Astrocyte (in vitro differentiated cells and primary cell): Measurements from ENCODE around the gene HMGN1. TPM values are rescaled to one million over a fixed set of nuclear protein-coding genes. Genes with fewer than 3 reads are reported as not detected.
"Not testable (repeated sequence)": the region's sequence is repeated elsewhere in the genome, so short reads cannot be mapped to it uniquely, and the experiment has no call there.

Experiments used
- DNase-seq: peaks from one replicate; pipeline ENCODE4 v3.0.0-alpha.2; 2010; ENCODE audit warnings: low read depth
- FAIRE-seq: peaks from 2 replicates; lab custom pipeline; 2011; peaks lifted over from hg19 to GRCh38; lab: Jason Lieb, UNC
- H2AFZ ChIP-seq: 2 replicates; pipeline ENCODE4 v1.6.0; 2012; ENCODE audit warnings: low read depth, low read length, inconsistent platforms
- H3K27ac ChIP-seq: 2 replicates; pipeline ENCODE4 v1.5.1; 2011; ENCODE audit warnings: low read depth, low read length, inconsistent platforms
- H3K27me3 ChIP-seq: 2 replicates; pipeline ENCODE4 v1.6.0; 2011; ENCODE audit warnings: low read length, inconsistent platforms; ENCODE audit not compliant: insufficient read depth
- H3K36me3 ChIP-seq: 2 replicates; pipeline ENCODE4 v1.5.1; 2011; ENCODE audit warnings: low read length, inconsistent platforms; ENCODE audit not compliant: insufficient read depth
- H3K4me1 ChIP-seq: 2 replicates; pipeline ENCODE4 v1.5.1; 2011; ENCODE audit warnings: low read length, inconsistent platforms; ENCODE audit not compliant: insufficient read depth
- H3K4me2 ChIP-seq: 2 replicates; pipeline ENCODE4 v1.6.0; 2012; ENCODE audit warnings: low read length, inconsistent platforms
- H3K4me3 ChIP-seq: 2 replicates; pipeline ENCODE4 v1.5.1; 2011; ENCODE audit warnings: low read depth, mild to moderate bottlenecking, low read length, inconsistent platforms; ENCODE audit not compliant: insufficient read depth
- H3K79me2 ChIP-seq: 2 replicates; pipeline ENCODE4 v1.6.0; 2012; ENCODE audit warnings: mild to moderate bottlenecking, low read length, inconsistent platforms; ENCODE audit not compliant: insufficient read depth
- H3K9ac ChIP-seq: 2 replicates; pipeline ENCODE4 v1.6.0; 2012; ENCODE audit warnings: mild to moderate bottlenecking, low read length, inconsistent platforms
- H3K9me3 ChIP-seq: 2 replicates; pipeline ENCODE4 v1.5.1; 2012; ENCODE audit warnings: low read depth, mild to moderate bottlenecking, low read length, inconsistent platforms; ENCODE audit not compliant: insufficient read depth
- H4K20me1 ChIP-seq: 2 replicates; pipeline ENCODE4 v1.6.0; 2012; ENCODE audit warnings: low read length, inconsistent platforms; ENCODE audit not compliant: insufficient read depth
- H3K27ac Mint-ChIP-seq: one replicate; pipeline ENCODE4 v1.8.0; 2021; ENCODE audit warnings: mild to moderate bottlenecking, mixed read lengths; ENCODE audit not compliant: unreplicated experiment
- H3K27me3 Mint-ChIP-seq: one replicate; pipeline ENCODE4 v1.8.0; 2021; ENCODE audit warnings: low read depth, mixed read lengths; ENCODE audit not compliant: unreplicated experiment
- H3K36me3 Mint-ChIP-seq: one replicate; pipeline ENCODE4 v1.8.0; 2021; ENCODE audit warnings: low read depth, mixed read lengths; ENCODE audit not compliant: unreplicated experiment
- H3K4me1 Mint-ChIP-seq: one replicate; pipeline ENCODE4 v1.8.0; 2021; ENCODE audit warnings: low read depth, mixed read lengths; ENCODE audit not compliant: unreplicated experiment
- H3K4me3 Mint-ChIP-seq: one replicate; pipeline ENCODE4 v1.8.0; 2021; ENCODE audit warnings: mild to moderate bottlenecking, moderate library complexity, mixed read lengths; ENCODE audit not compliant: unreplicated experiment
- H3K9me3 Mint-ChIP-seq: one replicate; pipeline ENCODE4 v1.8.0; 2021; ENCODE audit warnings: mild to moderate bottlenecking, mixed read lengths; ENCODE audit not compliant: unreplicated experiment
- CTCF ChIP-seq: IDR thresholded peaks from 2 replicates; pipeline ENCODE4 v1.5.1; 2011; ENCODE audit warnings: low read depth, mild to moderate bottlenecking, inconsistent platforms, low read length, moderate library complexity; ENCODE audit not compliant: insufficient read depth
- EZH2 ChIP-seq: IDR thresholded peaks from 2 replicates; pipeline ENCODE4 v1.6.1; 2012; ENCODE audit warnings: mild to moderate bottlenecking, low read length, inconsistent platforms; ENCODE audit not compliant: insufficient read depth
- total RNA-seq: library from RNA; stranded (reverse); gene quantifications from 2 replicates; pipeline ENCODE4 v1.2.1, GENCODE V29; 2021

The HMGN1 gene
- total RNA-seq, 1 donor from 2014 or later, result 272 TPM

GRCh38 chr21:39386194-39386593, 37.3 kb upstream of the HMGN1 start:
- no peak overlapping the region for H3K4me3 Mint-ChIP-seq
- H3K27ac ChIP-seq, result no peak overlapping the region
- TF ChIP-seq EZH2, result no peak
- no peak for TF ChIP-seq CTCF
- H3K27ac Mint-ChIP-seq, result no peak overlapping the region
- H3K27me3 ChIP-seq, result no peaks in the 10 kb centered on the region
- peaks cover 5% of the 10 kb centered on the region for H3K4me1 Mint-ChIP-seq
- peak overlapping the region; percentile 64 for H2AFZ ChIP-seq
- H3K79me2 ChIP-seq, result peaks cover 28% of the 10 kb centered on the region
- H3K27me3 Mint-ChIP-seq, result no peaks in the 10 kb centered on the region
- H3K9me3 ChIP-seq, result no peaks in the 10 kb centered on the region
- peak overlapping the region; percentile 54 for H3K4me3 ChIP-seq
- H4K20me1 ChIP-seq, result peaks cover 25% of the 10 kb centered on the region
- H3K36me3 ChIP-seq, result no peaks in the 10 kb centered on the region
- H3K4me1 ChIP-seq, result peaks cover 24% of the 10 kb centered on the region
- FAIRE-seq (no peak), DNase-seq (no peak)
- peak overlapping the region; percentile 10 for H3K9ac ChIP-seq
- H3K9me3 Mint-ChIP-seq, result no peaks in the 10 kb centered on the region
- H3K36me3 Mint-ChIP-seq, result peaks cover 4% of the 10 kb centered on the region
- peak overlapping the region; percentile 83 for H3K4me2 ChIP-seq

- peaks cover 4% of the 10 kb centered on the region for H3K36me3 Mint-ChIP-seq
- no peaks in the 10 kb centered on the region for H3K27me3 Mint-ChIP-seq
- Histone ChIP-seq H3K9me3 (no peaks in the 10 kb centered on the region), H2AFZ (peak overlapping the region; percentile 64), H3K9ac (peak overlapping the region; percentile 10), H3K4me2 (peak overlapping the region; percentile 83), H3K4me1 (peaks cover 29% of the 10 kb centered on the region), H4K20me1 (peaks cover 22% of the 10 kb centered on the region), H3K4me3 (peak overlapping the region; percentile 54), H3K27me3 (no peaks in the 10 kb centered on the region), H3K36me3 (no peaks in the 10 kb centered on the region), H3K79me2 (peaks cover 33% of the 10 kb centered on the region), H3K27ac (no peak overlapping the region)
- no peak for TF ChIP-seq EZH2
- TF ChIP-seq CTCF, result no peak
- H3K4me1 Mint-ChIP-seq, result peaks cover 7% of the 10 kb centered on the region
- FAIRE-seq (no peak), DNase-seq (peak; percentile 63)
- no peak overlapping the region for H3K27ac Mint-ChIP-seq
- no peaks in the 10 kb centered on the region for H3K9me3 Mint-ChIP-seq
- H3K4me3 Mint-ChIP-seq, result no peak overlapping the region
These were observed 36.6 kb upstream of the HMGN1 start for GRCh38 chr21:39385299-39386145.

GRCh38 chr21:39384674-39385298, 35.9 kb upstream of the HMGN1 start:
- no peaks in the 10 kb centered on the region for H3K27me3 Mint-ChIP-seq
- H3K4me2 ChIP-seq, result peak overlapping the region; percentile 83
- no peaks in the 10 kb centered on the region for H3K9me3 ChIP-seq
- peak overlapping the region; percentile 54 for H3K4me3 Mint-ChIP-seq
- H3K4me1 ChIP-seq, result peaks cover 29% of the 10 kb centered on the region
- peak overlapping the region; percentile 62 for H3K27ac Mint-ChIP-seq
- no peak overlapping the region for H3K27ac ChIP-seq
- peaks cover 26% of the 10 kb centered on the region for H3K79me2 ChIP-seq
- peaks cover 16% of the 10 kb centered on the region for H4K20me1 ChIP-seq
- no peak overlapping the region for H2AFZ ChIP-seq
- H3K4me3 ChIP-seq, result no peak overlapping the region
- peaks cover 7% of the 10 kb centered on the region for H3K4me1 Mint-ChIP-seq
- no peak overlapping the region for H3K9ac ChIP-seq
- H3K9me3 Mint-ChIP-seq, result no peaks in the 10 kb centered on the region
- DNase-seq (peak; percentile 54), FAIRE-seq (no peak)
- no peak for TF ChIP-seq CTCF
- no peak for TF ChIP-seq EZH2
- no peaks in the 10 kb centered on the region for H3K36me3 ChIP-seq
- no peaks in the 10 kb centered on the region for H3K27me3 ChIP-seq
- H3K36me3 Mint-ChIP-seq, result peaks cover 2% of the 10 kb centered on the region

GRCh38 chr21:39382096-39382495, 33.2 kb upstream of the HMGN1 start:
- not testable (repeated sequence) for H3K36me3 Mint-ChIP-seq, H3K4me1 Mint-ChIP-seq, H3K27ac ChIP-seq, H3K9ac ChIP-seq, H3K4me2 ChIP-seq, H3K27ac Mint-ChIP-seq, H3K27me3 Mint-ChIP-seq, H3K36me3 ChIP-seq, H2AFZ ChIP-seq, H3K9me3 ChIP-seq, H4K20me1 ChIP-seq, H3K4me3 ChIP-seq, H3K9me3 Mint-ChIP-seq, FAIRE-seq, H3K27me3 ChIP-seq, H3K4me3 Mint-ChIP-seq, DNase-seq
- Histone ChIP-seq H3K4me1 (peaks cover 25% of the 10 kb centered on the region), H3K79me2 (peaks cover 12% of the 10 kb centered on the region)
